Mesenchymal stem cell (in vitro differentiated cells and primary cell): ENCODE data around the gene MAGEB4.
A peak's percentile ranks its signal among the peaks of the same experiment; 100 is the strongest.

Source experiments
- DNase-seq: peaks from one replicate; pipeline ENCODE4 v3.0.0-alpha.2; 2013
- H2AFZ ChIP-seq: one replicate; pipeline ENCODE4 v1.6.1; 2013; ENCODE audit warnings: low read depth, mild to moderate bottlenecking, control low read depth, inconsistent platforms, low read length, moderate library complexity
- H2AK5ac ChIP-seq: 2 replicates; pipeline ENCODE4 v1.6.1; 2013; ENCODE audit warnings: low read length, moderate library complexity, mild to moderate bottlenecking, inconsistent platforms; ENCODE audit not compliant: severe bottlenecking
- H2BK120ac ChIP-seq: one replicate; pipeline ENCODE4 v1.6.1; 2013; ENCODE audit warnings: low read depth, mild to moderate bottlenecking, inconsistent platforms, low read length, moderate library complexity
- H2BK12ac ChIP-seq, 2 experiments: one replicate each; pipeline ENCODE4 v1.6.1; 2013; ENCODE audit warnings: inconsistent platforms in 2 of 2, low read length in 2 of 2, mild to moderate bottlenecking in 2 of 2, moderate library complexity in 2 of 2, control low read depth in 1 of 2
- H2BK15ac ChIP-seq: one replicate; pipeline ENCODE4 v1.6.1; 2013; ENCODE audit warnings: mild to moderate bottlenecking, low read depth, inconsistent platforms; ENCODE audit not compliant: poor library complexity, severe bottlenecking
- H2BK5ac ChIP-seq: 2 replicates; pipeline ENCODE4 v1.6.1; 2013; ENCODE audit warnings: low read depth, mild to moderate bottlenecking, low read length, control low read depth, inconsistent platforms; ENCODE audit not compliant: poor library complexity, severe bottlenecking
- H3K14ac ChIP-seq, 2 experiments: one replicate each; pipeline ENCODE4 v1.6.1; 2013; ENCODE audit warnings: inconsistent platforms in 2 of 2, low read length in 2 of 2, control low read depth in 1 of 2, mild to moderate bottlenecking in 1 of 2, moderate library complexity in 1 of 2
- H3K18ac ChIP-seq, 2 experiments: one replicate each; pipeline ENCODE4 v1.6.1; 2013; ENCODE audit warnings: inconsistent platforms in 2 of 2, low read length in 2 of 2, control low read depth in 1 of 2, low read depth in 1 of 2, mild to moderate bottlenecking in 1 of 2
- H3K23ac ChIP-seq, 2 experiments: one replicate each; pipeline ENCODE4 v1.6.1; 2013; ENCODE audit warnings: inconsistent platforms in 2 of 2, low read length in 2 of 2, mild to moderate bottlenecking in 2 of 2, moderate library complexity in 2 of 2, control low read depth in 1 of 2
- H3K27ac ChIP-seq: 2 replicates; pipeline ENCODE4 v1.5.1; 2013; ENCODE audit warnings: mild to moderate bottlenecking, moderate library complexity, low read length, control low read depth, inconsistent platforms; ENCODE audit not compliant: poor library complexity, severe bottlenecking
- H3K27me3 ChIP-seq, 2 experiments: 2 replicates each; pipeline versions ENCODE4 v1.6.1 to v1.7.0; 2013; ENCODE audit warnings: low read length in 2 of 2, mild to moderate bottlenecking in 2 of 2, moderate library complexity in 2 of 2, control low read depth in 1 of 2, inconsistent platforms in 1 of 2; ENCODE audit not compliant: control insufficient read depth in 1 of 2, insufficient read depth in 1 of 2
- H3K36me3 ChIP-seq, 2 experiments: 2 replicates each; pipeline versions ENCODE4 v1.6.1 to v1.7.0; 2013; ENCODE audit warnings: low read length in 2 of 2, control low read depth in 1 of 2, inconsistent platforms in 1 of 2, low read depth in 1 of 2, mild to moderate bottlenecking in 1 of 2; ENCODE audit not compliant: insufficient read depth in 2 of 2, control insufficient read depth in 1 of 2
- H3K4ac ChIP-seq, 2 experiments: one replicate each; pipeline ENCODE4 v1.6.1; 2013; ENCODE audit warnings: inconsistent platforms in 2 of 2, low read length in 2 of 2, mild to moderate bottlenecking in 2 of 2, moderate library complexity in 2 of 2, control low read depth in 1 of 2, low read depth in 1 of 2
- H3K4me1 ChIP-seq: 2 replicates; pipeline ENCODE4 v1.6.1; 2013; ENCODE audit warnings: low read depth, low read length, control low read depth; ENCODE audit not compliant: control insufficient read depth, insufficient read depth
- H3K4me2 ChIP-seq: 2 replicates; pipeline ENCODE4 v1.6.1; 2013; ENCODE audit warnings: low read length, mild to moderate bottlenecking, inconsistent platforms; ENCODE audit not compliant: poor library complexity, severe bottlenecking
- H3K4me3 ChIP-seq, 2 experiments: 2 replicates each; pipeline versions ENCODE4 v1.5.1 to v1.7.0; 2013; ENCODE audit warnings: low read length in 2 of 2, mild to moderate bottlenecking in 2 of 2, control low read depth in 1 of 2, low read depth in 1 of 2; ENCODE audit not compliant: insufficient read depth in 1 of 2
- H3K79me1 ChIP-seq: replicated peaks from 2 replicates; pipeline ENCODE4 v1.6.1; 2013; ENCODE audit warnings: mild to moderate bottlenecking, control low read depth, low read length, inconsistent platforms; ENCODE audit not compliant: poor library complexity, severe bottlenecking
- H3K9ac ChIP-seq: 2 replicates; pipeline ENCODE4 v1.7.0; 2013; ENCODE audit warnings: mild to moderate bottlenecking, low read length, moderate library complexity
- H3K9me3 ChIP-seq: 2 replicates; pipeline ENCODE4 v1.7.0; 2013; ENCODE audit warnings: mild to moderate bottlenecking, low read length; ENCODE audit not compliant: control insufficient read depth
- H4K8ac ChIP-seq: one replicate; pipeline ENCODE4 v1.6.1; 2013; ENCODE audit warnings: inconsistent platforms, mild to moderate bottlenecking, low read length, moderate library complexity
- H4K91ac ChIP-seq: one replicate; pipeline ENCODE4 v1.6.1; 2013; ENCODE audit warnings: mild to moderate bottlenecking, low read length, inconsistent platforms
- WGBS: methylation state at CpG from one replicate; pipeline ENCODE4 v1.1.7; 2013; ENCODE audit warnings: mixed read lengths; 5-methylcytosine and 5-hydroxymethylcytosine counted together

Gene MAGEB4

GRCh38 chrX:30280428-30280827 lies 38.6 kb downstream of the MAGEB4 start:
- WGBS = 100% methylated on average over 1 of the region's 1 CpG
- DNase-seq = no peak
- H3K9me3 ChIP-seq = no peaks in the 10 kb centered on the region

DNA sequence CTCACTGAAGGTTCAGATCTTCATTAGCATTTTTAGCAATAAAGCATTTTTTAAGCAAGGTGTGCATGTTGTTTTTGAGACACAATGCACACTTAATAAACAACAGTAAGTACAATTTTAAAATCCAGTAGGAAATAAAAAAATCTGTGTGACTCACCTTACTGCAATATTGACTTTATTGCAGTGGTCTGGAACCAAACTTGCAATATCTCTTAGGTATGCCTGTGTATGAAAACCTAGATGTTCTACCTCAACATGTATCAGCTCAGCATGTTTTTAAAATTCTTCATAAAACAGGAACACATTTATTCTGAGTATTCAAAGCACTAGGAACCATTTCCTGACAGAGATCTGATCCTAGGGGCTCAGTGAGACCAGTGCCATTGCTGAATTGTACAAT lies 40.7 kb downstream of the MAGEB4 start:
- no peak overlapping the region for H3K4me2 ChIP-seq
- no peak overlapping the region for H3K4me3 ChIP-seq
- no peak overlapping the region for H3K18ac ChIP-seq
- no peak overlapping the region for H3K23ac ChIP-seq
- H3K27ac ChIP-seq = peak overlapping the region; percentile 39
- H4K8ac ChIP-seq = no peak overlapping the region
- no peaks in the 10 kb centered on the region for H3K4me1 ChIP-seq
- no peaks in the 10 kb centered on the region for H3K79me1 ChIP-seq
- peak overlapping the region; percentile 88 for H3K9ac ChIP-seq
- no peaks in the 10 kb centered on the region for H3K27me3 ChIP-seq
- H2BK120ac ChIP-seq = no peak overlapping the region
- no peak overlapping the region for H2AFZ ChIP-seq
- H3K14ac ChIP-seq = no peak overlapping the region
- H3K36me3 ChIP-seq = no peaks in the 10 kb centered on the region
- no peak for DNase-seq
- no peak overlapping the region for H3K4ac ChIP-seq
- no peaks in the 10 kb centered on the region for H3K9me3 ChIP-seq
- H2BK12ac ChIP-seq = no peak overlapping the region
- H2BK5ac ChIP-seq = no peak overlapping the region
- no peak overlapping the region for H2BK15ac ChIP-seq
- H4K91ac ChIP-seq = no peak overlapping the region
- H2AK5ac ChIP-seq = no peak overlapping the region

More at GRCh38 chrX:30280428-30280827, 38.6 kb downstream of the MAGEB4 start:
- Histone ChIP-seq H4K91ac (no peak overlapping the region), H2BK15ac (no peak overlapping the region), H3K18ac (no peak overlapping the region), H3K4me3 (no peak overlapping the region), H3K27me3 (no peaks in the 10 kb centered on the region), H3K4me2 (no peak overlapping the region), H2AK5ac (no peak overlapping the region), H3K79me1 (no peaks in the 10 kb centered on the region), H3K27ac (no peak overlapping the region), H2BK120ac (no peak overlapping the region), H2AFZ (no peak overlapping the region), H3K14ac (no peak overlapping the region), H3K9ac (no peak overlapping the region), H2BK12ac (no peak overlapping the region), H3K4me1 (no peaks in the 10 kb centered on the region), H2BK5ac (no peak overlapping the region), H3K23ac (no peak overlapping the region), H3K36me3 (no peaks in the 10 kb centered on the region), H4K8ac (no peak overlapping the region), H3K4ac (no peak overlapping the region)

- no peak overlapping the region for H2AK5ac ChIP-seq
- no peak overlapping the region for H4K8ac ChIP-seq
- no peak overlapping the region for H3K14ac ChIP-seq
- no peak overlapping the region for H3K4ac ChIP-seq
- H2BK120ac ChIP-seq = no peak overlapping the region
- H3K79me1 ChIP-seq = no peaks in the 10 kb centered on the region
- no peaks in the 10 kb centered on the region for H3K36me3 ChIP-seq
- peak overlapping the region in 1 of 2 experiments; percentile 12 for H3K18ac ChIP-seq
- H2BK12ac ChIP-seq = no peak overlapping the region
- no peaks in the 10 kb centered on the region for H3K27me3 ChIP-seq
- peak overlapping the region; percentile 4 for H2BK5ac ChIP-seq
- H3K23ac ChIP-seq = no peak overlapping the region
- no peaks in the 10 kb centered on the region for H3K9me3 ChIP-seq
- peak overlapping the region; percentile 85 for H3K27ac ChIP-seq
- no peaks in the 10 kb centered on the region for H3K4me1 ChIP-seq
- peak overlapping the region; percentile 88 for H3K9ac ChIP-seq
- no peak overlapping the region for H3K4me2 ChIP-seq
- no CpG with 5 or more reads among the region's 3 CpGs for WGBS
- peak overlapping the region in 1 of 2 experiments; percentile 19 for H3K4me3 ChIP-seq
- H4K91ac ChIP-seq = no peak overlapping the region
- H2BK15ac ChIP-seq = no peak overlapping the region
- H2AFZ ChIP-seq = no peak overlapping the region
- peak; percentile 94 for DNase-seq
Observed at GRCh38 chrX:30283456-30284200, 41.8 kb downstream of the MAGEB4 start.
